ENCODE data around the gene NKD1. TPM values are rescaled to one million over a fixed set of nuclear protein-coding genes. Genes with fewer than 3 reads are reported as not detected.

NKD1 gene
- total RNA-seq, 1 donor = not detected

GRCh38 chr16:50611995-50612848, 64.0 kb downstream of the NKD1 start:
- no peak for DNase-seq (ENCODE audit: low read depth)
- TF ChIP-seq CTCF (IDR thresholded peaks at IDR 0.05; ENCODE audit: insufficient read depth, low read depth, low read length) = no peak
- H3K4me3 ChIP-seq (ENCODE audit: low read depth, low read length) = no peak overlapping the region

DNA sequence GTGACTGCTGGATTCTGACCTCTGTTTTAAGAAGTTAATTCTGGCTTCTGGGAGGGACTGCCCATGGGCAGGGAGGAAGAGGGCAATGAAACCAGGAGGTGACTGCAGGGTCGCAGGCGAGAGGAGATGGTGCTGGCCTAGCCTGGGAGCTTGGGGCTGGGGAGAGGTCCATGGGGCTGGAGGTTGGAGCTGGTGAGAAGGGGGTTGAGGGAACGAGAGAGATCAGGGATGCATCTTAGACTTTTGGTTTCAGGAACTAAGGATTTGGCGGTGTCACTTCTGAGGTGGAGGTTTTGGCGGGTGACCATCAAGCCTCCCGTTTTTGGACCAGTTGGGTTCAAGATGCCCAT, 64.6 kb downstream of the NKD1 start:
- no peak overlapping the region for H3K4me3 ChIP-seq (ENCODE audit: low read depth, low read length)
- DNase-seq (ENCODE audit: low read depth) = no peak
- TF ChIP-seq CTCF (IDR thresholded peaks at IDR 0.05; ENCODE audit: insufficient read depth, low read depth, low read length) = no peak

- no peak for TF ChIP-seq CTCF (IDR thresholded peaks at IDR 0.05; ENCODE audit: insufficient read depth, low read depth, low read length)
- peak; percentile 27 for DNase-seq (ENCODE audit: low read depth)
- H3K4me3 ChIP-seq (ENCODE audit: low read depth, low read length) = no peak overlapping the region
Observed at GRCh38 chr16:50613281-50613963, 65.2 kb downstream of the NKD1 start.

GRCh38 chr16:50613964-50614474, 65.8 kb downstream of the NKD1 start:
- H3K4me3 ChIP-seq (ENCODE audit: low read depth, low read length) = no peak overlapping the region
- no peak for TF ChIP-seq CTCF (IDR thresholded peaks at IDR 0.05; ENCODE audit: insufficient read depth, low read depth, low read length)
- no peak for DNase-seq (ENCODE audit: low read depth)

- no peak for DNase-seq (ENCODE audit: low read depth)
- TF ChIP-seq CTCF (IDR thresholded peaks at IDR 0.05; ENCODE audit: insufficient read depth, low read depth, low read length) = no peak
- H3K4me3 ChIP-seq (ENCODE audit: low read depth, low read length) = no peak overlapping the region
Observed at GRCh38 chr16:50614955-50615724, 66.9 kb downstream of the NKD1 start.

DNA sequence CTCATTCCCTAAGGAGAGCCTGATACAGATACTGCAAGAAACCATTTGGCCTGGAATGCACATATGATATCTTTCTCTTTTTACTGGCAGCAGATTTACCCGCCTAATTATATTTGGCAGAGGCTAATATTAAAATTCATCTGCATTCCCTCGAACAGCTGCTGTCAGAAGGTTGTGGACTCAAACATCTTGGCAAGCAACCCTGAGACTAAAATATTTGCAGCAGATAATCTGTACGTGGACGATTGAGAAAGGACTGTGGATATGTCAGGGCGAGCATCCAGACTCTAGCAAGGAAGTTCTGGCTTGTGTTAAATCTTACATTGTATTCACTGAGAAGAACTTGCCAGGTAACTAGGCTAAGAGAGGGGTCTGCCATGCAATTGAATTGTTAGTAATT, 67.7 kb downstream of the NKD1 start:
- DNase-seq (ENCODE audit: low read depth) = no peak
- H3K4me3 ChIP-seq (ENCODE audit: low read depth, low read length) = no peak overlapping the region
- no peak for TF ChIP-seq CTCF (IDR thresholded peaks at IDR 0.05; ENCODE audit: insufficient read depth, low read depth, low read length)

Data from fibroblast of villous mesenchyme (primary cell).